Measurements from ENCODE around the gene IFT88.

Gene IFT88

DNA sequence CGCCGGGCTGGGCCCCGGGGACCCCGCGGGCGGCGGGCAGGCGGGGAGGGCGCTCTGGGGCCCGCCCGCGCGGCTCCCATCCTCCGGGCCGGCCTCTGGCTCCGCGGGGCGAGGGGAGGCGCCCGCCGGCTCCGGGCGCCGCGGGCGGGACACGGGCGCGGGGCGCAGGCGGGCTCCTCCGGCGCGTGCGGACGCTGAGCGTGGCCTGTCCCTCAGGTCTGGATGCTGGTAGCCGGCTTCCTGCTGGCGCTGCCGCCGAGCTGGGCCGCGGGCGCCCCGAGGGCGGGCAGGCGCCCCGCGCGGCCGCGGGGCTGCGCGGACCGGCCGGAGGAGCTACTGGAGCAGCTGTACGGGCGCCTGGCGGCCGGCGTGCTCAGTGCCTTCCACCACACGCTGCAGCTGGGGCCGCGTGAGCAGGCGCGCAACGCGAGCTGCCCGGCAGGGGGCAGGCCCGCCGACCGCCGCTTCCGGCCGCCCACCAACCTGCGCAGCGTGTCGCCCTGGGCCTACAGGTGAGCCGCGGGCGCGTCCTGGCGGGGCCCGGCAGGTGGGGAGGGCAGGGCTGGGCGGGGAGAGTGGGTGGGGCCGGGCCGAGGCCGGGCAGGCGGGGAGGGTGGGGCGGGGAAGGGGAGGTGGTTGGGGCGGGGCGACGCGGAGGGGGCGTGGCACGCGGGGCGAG is 137.0 kb downstream of the IFT88 start:
- TF ChIP-seq, protein P1, sequence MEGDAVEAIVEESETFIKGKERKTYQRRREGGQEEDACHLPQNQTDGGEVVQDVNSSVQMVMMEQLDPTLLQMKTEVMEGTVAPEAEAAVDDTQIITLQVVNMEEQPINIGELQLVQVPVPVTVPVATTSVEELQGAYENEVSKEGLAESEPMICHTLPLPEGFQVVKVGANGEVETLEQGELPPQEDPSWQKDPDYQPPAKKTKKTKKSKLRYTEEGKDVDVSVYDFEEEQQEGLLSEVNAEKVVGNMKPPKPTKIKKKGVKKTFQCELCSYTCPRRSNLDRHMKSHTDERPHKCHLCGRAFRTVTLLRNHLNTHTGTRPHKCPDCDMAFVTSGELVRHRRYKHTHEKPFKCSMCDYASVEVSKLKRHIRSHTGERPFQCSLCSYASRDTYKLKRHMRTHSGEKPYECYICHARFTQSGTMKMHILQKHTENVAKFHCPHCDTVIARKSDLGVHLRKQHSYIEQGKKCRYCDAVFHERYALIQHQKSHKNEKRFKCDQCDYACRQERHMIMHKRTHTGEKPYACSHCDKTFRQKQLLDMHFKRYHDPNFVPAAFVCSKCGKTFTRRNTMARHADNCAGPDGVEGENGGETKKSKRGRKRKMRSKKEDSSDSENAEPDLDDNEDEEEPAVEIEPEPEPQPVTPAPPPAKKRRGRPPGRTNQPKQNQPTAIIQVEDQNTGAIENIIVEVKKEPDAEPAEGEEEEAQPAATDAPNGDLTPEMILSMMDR (IDR thresholded peaks at IDR 0.05; ENCODE audit: low read depth, low read length) = peak; percentile 49
- H3K4me3 ChIP-seq (ENCODE audit: low read depth, low read length) = peak overlapping the region; percentile 44

DNA sequence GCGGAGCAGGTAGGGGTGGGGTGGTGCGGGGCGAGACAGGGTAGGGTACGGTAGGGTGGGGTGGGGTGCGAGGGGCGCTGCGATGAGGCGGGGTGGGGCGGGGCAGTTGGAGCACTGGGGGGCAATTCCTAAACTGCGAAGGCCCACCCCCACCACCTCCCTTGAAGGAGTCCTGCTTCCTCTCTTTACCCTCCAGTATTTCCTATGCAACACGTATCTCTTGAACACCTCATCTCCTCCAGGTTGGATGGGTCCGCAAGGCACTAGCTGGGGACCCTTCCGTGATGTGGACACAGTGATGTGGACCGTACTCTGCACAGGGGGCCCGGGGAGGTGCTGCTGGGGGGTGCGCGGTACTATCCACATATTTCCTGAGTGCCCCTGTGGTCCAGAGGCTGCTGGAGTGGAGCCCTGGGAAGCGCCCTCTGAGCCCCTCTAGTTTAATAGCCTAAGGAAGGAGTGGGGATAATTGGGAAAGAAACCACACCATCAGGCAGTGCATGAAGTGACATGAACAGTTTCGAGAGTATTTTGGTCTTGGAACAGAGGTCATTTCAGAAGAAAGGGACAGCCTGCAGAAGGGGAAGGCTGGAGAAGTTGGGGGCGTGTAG is 137.6 kb downstream of the IFT88 start:
- TF ChIP-seq, protein P1 (IDR thresholded peaks at IDR 0.05; ENCODE audit: low read depth, low read length) = no peak
- no peak overlapping the region for H3K4me3 ChIP-seq (ENCODE audit: low read depth, low read length)

DNA sequence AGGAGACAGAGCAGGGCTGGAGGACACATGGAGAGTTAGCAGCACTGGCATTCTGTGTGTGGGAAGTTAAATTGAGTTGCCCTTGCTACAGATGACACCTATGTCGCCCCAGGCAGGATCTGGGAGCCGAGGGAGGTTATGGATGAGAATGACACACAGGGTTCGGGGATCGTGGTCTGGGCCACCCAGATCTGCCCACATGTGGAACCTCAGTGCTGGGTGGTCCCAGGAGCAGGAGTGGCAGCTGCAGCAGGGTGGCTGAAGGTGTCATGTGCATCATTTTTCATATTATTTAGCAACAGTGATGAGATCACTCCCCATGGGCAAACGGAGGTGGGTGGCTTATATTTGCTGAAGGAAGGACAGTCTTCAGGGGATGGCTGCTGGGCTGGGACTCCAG is 139.7 kb downstream of the IFT88 start:
- no peak overlapping the region for H3K4me3 ChIP-seq (ENCODE audit: low read depth, low read length)
- TF ChIP-seq, protein P1 (IDR thresholded peaks at IDR 0.05; ENCODE audit: low read depth, low read length) = no peak

DNA sequence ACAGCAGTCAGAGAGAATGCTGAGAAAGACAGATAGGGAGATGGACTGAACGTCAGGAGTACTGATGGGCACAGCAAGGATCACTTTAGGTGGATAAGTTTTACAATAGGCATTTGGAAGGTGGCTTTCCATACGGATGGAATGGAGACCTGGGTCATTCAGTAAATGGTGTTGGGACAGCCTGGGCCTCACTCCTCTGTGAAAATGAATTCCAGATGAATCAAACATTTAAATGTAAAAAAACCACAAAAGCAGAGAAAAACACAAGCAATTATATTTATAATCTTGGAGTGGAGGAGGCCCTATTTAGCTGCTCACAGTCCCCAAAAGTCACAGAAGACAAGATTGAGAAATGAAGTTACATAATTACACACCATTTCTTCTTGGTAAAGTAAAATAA is 141.3 kb downstream of the IFT88 start:
- TF ChIP-seq, protein P1 (IDR thresholded peaks at IDR 0.05; ENCODE audit: low read depth, low read length) = no peak
- no peak overlapping the region for H3K4me3 ChIP-seq (ENCODE audit: low read depth, low read length)

DNA sequence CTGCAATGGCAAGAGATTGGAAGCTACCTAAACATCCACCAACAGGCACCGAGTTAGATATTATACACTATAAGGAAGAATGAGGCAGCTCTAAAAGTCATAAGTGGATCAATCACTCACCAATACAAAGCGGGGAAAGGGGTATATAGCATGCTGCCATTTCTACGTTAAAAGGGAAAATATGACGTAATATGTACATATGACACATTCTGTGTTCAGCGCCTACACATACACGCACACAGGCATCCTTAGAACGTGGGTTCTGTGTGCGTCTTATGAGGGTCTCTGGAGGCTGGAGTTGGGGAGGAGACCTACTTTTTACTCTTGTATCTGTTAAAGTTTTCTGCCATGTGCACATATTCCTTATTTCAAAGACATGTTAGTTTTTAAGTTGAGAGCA is 142.4 kb downstream of the IFT88 start:
- no peak overlapping the region for H3K4me3 ChIP-seq (ENCODE audit: low read depth, low read length)
- TF ChIP-seq, protein P1 (IDR thresholded peaks at IDR 0.05; ENCODE audit: low read depth, low read length) = no peak

DNA sequence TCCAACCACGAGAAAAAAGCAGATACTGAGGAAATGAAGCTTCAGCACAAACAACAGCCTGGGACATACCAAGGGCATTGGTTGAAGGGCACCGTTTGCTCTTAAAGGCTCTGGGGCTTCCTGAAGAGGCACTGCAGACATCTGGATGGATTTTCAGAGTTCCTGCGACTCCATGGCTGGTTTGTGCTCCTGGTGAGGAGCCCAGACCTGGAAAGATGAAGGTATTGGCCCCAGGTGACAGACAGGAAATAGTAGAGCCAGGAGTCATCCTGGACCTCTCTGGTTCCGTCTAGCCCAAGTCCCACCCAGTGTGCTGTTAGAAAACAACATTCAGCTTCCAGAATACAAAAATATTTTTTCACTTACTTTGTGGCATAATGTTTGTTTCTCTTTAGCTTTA is 142.8 kb downstream of the IFT88 start:
- TF ChIP-seq, protein P1 (IDR thresholded peaks at IDR 0.05; ENCODE audit: low read depth, low read length) = no peak
- H3K4me3 ChIP-seq (ENCODE audit: low read depth, low read length) = no peak overlapping the region

DNA sequence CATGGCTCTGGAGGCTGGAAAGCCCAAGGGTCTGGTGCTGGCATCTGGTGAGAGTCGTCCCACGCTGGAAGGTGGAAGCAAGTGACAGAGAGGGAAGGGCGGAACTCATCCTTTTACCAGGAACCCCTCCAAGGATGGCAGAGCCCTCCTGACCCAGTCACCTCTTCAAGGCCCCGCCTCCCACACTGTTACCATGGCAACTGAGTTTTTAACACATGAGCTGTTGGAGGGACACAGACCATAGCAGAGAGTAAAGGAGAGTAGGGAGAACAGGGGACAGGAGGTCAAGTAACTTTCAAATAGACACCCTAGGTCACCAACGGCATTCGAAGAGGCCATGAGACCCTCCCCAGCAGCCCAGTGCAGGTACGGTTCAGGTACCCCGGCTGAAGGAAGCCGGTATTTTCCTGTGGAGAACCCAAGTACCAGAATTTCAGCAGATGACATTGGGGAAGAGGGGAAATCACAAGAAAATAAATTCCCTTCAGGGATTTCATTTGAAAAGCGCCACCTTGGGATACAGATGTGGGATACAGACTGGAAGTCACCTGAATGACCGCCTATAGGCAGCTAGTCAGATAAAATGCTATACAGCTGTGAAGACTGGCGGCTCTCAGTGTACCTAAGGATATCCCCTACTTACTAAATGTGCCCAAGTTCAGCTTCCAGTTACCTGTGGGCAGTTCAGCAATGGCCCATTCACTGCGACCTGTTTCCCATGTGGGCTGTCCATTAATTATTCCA is 144.5 kb downstream of the IFT88 start:
- TF ChIP-seq, protein P1 (IDR thresholded peaks at IDR 0.05; ENCODE audit: low read depth, low read length) = no peak
- H3K4me3 ChIP-seq (ENCODE audit: low read depth, low read length) = no peak overlapping the region
